WTC11 (cell line): ENCODE results near the gene CNOT6. TPM values are rescaled to one million over a fixed set of nuclear protein-coding genes. Genes with fewer than 3 reads are reported as not detected.
A peak's percentile ranks its signal among the peaks of the same experiment; 100 is the strongest.

ENCODE experiments used
- ATAC-seq: fragments of 200-7000 bp; cut with Tn5 transposase; 2 replicates; pipeline ENCODE4 v1.10.0; 2021; ENCODE audit warnings: mild to moderate bottlenecking, moderate library complexity
- CTCF ChIA-PET: fragments of 300-600 bp; sonication (Branson Sonifier 250); formaldehyde crosslinking; loops from one replicate; lab custom pipeline; 2021; ENCODE audit warnings: antibody characterized with exemption; lab: Charles Lee
- POLR2A ChIA-PET: fragments of 350-600 bp; sonication (Branson Sonifier 250); formaldehyde crosslinking; loops from one replicate; lab custom pipeline; 2021; ENCODE audit warnings: antibody characterized with exemption; lab: Charles Lee
- DNase-seq: peaks from one replicate; pipeline ENCODE4 v3.0.0; 2021; ENCODE audit warnings: low spot score
- H3K27ac Mint-ChIP-seq: 2 replicates; pipeline ENCODE4 v1.8.0; 2021; ENCODE audit warnings: mixed read lengths
- H3K27me3 Mint-ChIP-seq: 2 replicates; pipeline ENCODE4 v1.8.0; 2021; ENCODE audit warnings: low read depth, mild to moderate bottlenecking, moderate library complexity, mixed read lengths
- H3K36me3 Mint-ChIP-seq: 2 replicates; pipeline ENCODE4 v1.8.0; 2021; ENCODE audit warnings: mixed read lengths
- H3K4me1 Mint-ChIP-seq: 2 replicates; pipeline ENCODE4 v1.8.0; 2022; ENCODE audit warnings: mixed read lengths
- H3K4me3 Mint-ChIP-seq: 2 replicates; pipeline ENCODE4 v1.8.0; 2021; ENCODE audit warnings: mild to moderate bottlenecking, moderate library complexity, mixed read lengths
- H3K9me3 Mint-ChIP-seq: 2 replicates; pipeline ENCODE4 v1.8.0; 2021; ENCODE audit warnings: mixed read lengths
- ATF1 ChIP-seq: sonication (generic); formaldehyde crosslinking; IDR thresholded peaks from 2 replicates; pipeline ENCODE4 v1.8.1; 2023; ENCODE audit warnings: mild to moderate bottlenecking, moderate library complexity, missing genetic modification reagents
- ATF3 ChIP-seq: sonication (generic); formaldehyde crosslinking; conservative IDR thresholded peaks from 2 replicates; pipeline ENCODE4 v1.8.1; 2022; ENCODE audit warnings: mild to moderate bottlenecking, missing genetic modification reagents
- CREM ChIP-seq: sonication (generic); formaldehyde crosslinking; IDR thresholded peaks from 2 replicates; pipeline ENCODE4 v1.8.1; 2022; ENCODE audit warnings: mild to moderate bottlenecking, missing genetic modification reagents, moderate library complexity
- E2F5 ChIP-seq: sonication (generic); formaldehyde crosslinking; IDR thresholded peaks from 2 replicates; pipeline ENCODE4 v1.8.1; 2022; ENCODE audit warnings: mild to moderate bottlenecking, moderate library complexity, missing genetic modification reagents
- ESRRA ChIP-seq: sonication (generic); formaldehyde crosslinking; IDR thresholded peaks from 2 replicates; pipeline ENCODE4 v1.8.1; 2022; ENCODE audit warnings: mild to moderate bottlenecking, missing genetic modification reagents, borderline replicate concordance
- FOXP4 ChIP-seq: sonication (generic); formaldehyde crosslinking; IDR thresholded peaks from 2 replicates; pipeline ENCODE4 v1.8.0; 2022; ENCODE audit warnings: mild to moderate bottlenecking, missing genetic modification reagents
- GABPB1 ChIP-seq: sonication (generic); formaldehyde crosslinking; IDR thresholded peaks from 2 replicates; pipeline ENCODE4 v1.8.1; 2023; ENCODE audit warnings: mild to moderate bottlenecking, missing genetic modification reagents
- HMGA2 ChIP-seq: fragments of 250-450 bp; sonication (Bioruptor Pico); IDR thresholded peaks from 2 replicates; pipeline ENCODE4 v1.4.0; 2021; ENCODE audit warnings: mild to moderate bottlenecking, moderate library complexity
- NFATC4 ChIP-seq: fragments of 250-450 bp; sonication (Bioruptor Pico); IDR thresholded peaks from 2 replicates; pipeline ENCODE4 v1.9.0; 2021; ENCODE audit warnings: mild to moderate bottlenecking
- PRDM15 ChIP-seq: sonication (generic); formaldehyde crosslinking; IDR thresholded peaks from 2 replicates; pipeline ENCODE4 v1.8.0; 2022; ENCODE audit warnings: missing genetic modification reagents
- PRRX2 ChIP-seq: fragments of 250-450 bp; sonication (Bioruptor Pico); IDR thresholded peaks from 2 replicates; pipeline ENCODE4 v1.8.0; 2021; ENCODE audit warnings: mild to moderate bottlenecking
- RORB ChIP-seq: fragments of 250-450 bp; sonication (Bioruptor Pico); IDR thresholded peaks from 2 replicates; pipeline ENCODE4 v1.9.0; 2021; ENCODE audit warnings: mild to moderate bottlenecking
- SOX15 ChIP-seq: fragments of 250-450 bp; sonication (Bioruptor Pico); IDR thresholded peaks from 2 replicates; pipeline ENCODE4 v1.9.0; 2021; ENCODE audit warnings: mild to moderate bottlenecking
- ZMAT4 ChIP-seq: fragments of 250-450 bp; sonication (Bioruptor Pico); IDR thresholded peaks from 2 replicates; pipeline ENCODE4 v1.9.0; 2021; ENCODE audit warnings: mild to moderate bottlenecking
- ZNF121 ChIP-seq: sonication (generic); formaldehyde crosslinking; IDR thresholded peaks from 2 replicates; pipeline ENCODE4 v1.8.0; 2023; ENCODE audit warnings: missing genetic modification reagents
- ZNF232 ChIP-seq: sonication (generic); formaldehyde crosslinking; IDR thresholded peaks from 2 replicates; pipeline ENCODE4 v1.8.0; 2022; ENCODE audit warnings: mild to moderate bottlenecking, missing genetic modification reagents
- ZNF317 ChIP-seq: sonication (generic); formaldehyde crosslinking; IDR thresholded peaks from 2 replicates; pipeline ENCODE4 v1.8.1; 2023; ENCODE audit warnings: low read depth, mild to moderate bottlenecking, moderate library complexity, missing genetic modification reagents, borderline replicate concordance
- ZNF423 ChIP-seq: fragments of 250-450 bp; sonication (Bioruptor Pico); IDR thresholded peaks from 2 replicates; pipeline ENCODE4 v2.1.2; 2022; ENCODE audit warnings: mild to moderate bottlenecking, moderate library complexity
- ZSCAN18 ChIP-seq: fragments of 250-450 bp; sonication (Bioruptor Pico); IDR thresholded peaks from 2 replicates; pipeline ENCODE4 v2.1.2; 2022; ENCODE audit warnings: mild to moderate bottlenecking, moderate library complexity
- total RNA-seq: library from RNA; stranded (reverse); gene quantifications from 3 replicates; pipeline ENCODE4 v1.2.3, GENCODE V29; 2021
- TF ChIP-seq, protein P1 (sequence below): sonication (generic); formaldehyde crosslinking; IDR thresholded peaks from 2 replicates; pipeline ENCODE4 v1.8.0; 2022; ENCODE audit warnings: mild to moderate bottlenecking, missing genetic modification reagents
- TF ChIP-seq, protein P2 (sequence below): fragments of 250-450 bp; sonication (Bioruptor Pico); IDR thresholded peaks from 2 replicates; pipeline ENCODE4 v1.8.0; 2021; ENCODE audit warnings: mild to moderate bottlenecking
- TF ChIP-seq, protein P3 (sequence below): sonication (generic); formaldehyde crosslinking; IDR thresholded peaks from 2 replicates; pipeline ENCODE4 v1.8.1; 2022; ENCODE audit warnings: low read depth, mild to moderate bottlenecking, moderate library complexity, missing genetic modification reagents, borderline replicate concordance

CNOT6 gene
- total RNA-seq, 1 experiment from 2014 or later: 41.0 TPM

- TF ChIP-seq PRDM15 (CRISPR knock-in tag) (no peak), ATF1 (CRISPR knock-in tag) (no peak), ZNF121 (CRISPR knock-in tag) (no peak), ATF3 (CRISPR knock-in tag) (no peak)
Observed at GRCh38 chr5:180525399-180525798, 31.2 kb downstream of the CNOT6 start (continued).

- Mint-ChIP-seq H3K27me3 (no peaks in the 10 kb centered on the region), H3K9me3 (peaks cover 10% of the 10 kb centered on the region), H3K4me3 (no peak overlapping the region; the same call in 1 of the 2 replicates), H3K4me1 (peaks cover 55% of the 10 kb centered on the region), H3K36me3 (peaks cover 33% of the 10 kb centered on the region), H3K27ac (peak overlapping the region; percentile 76)
- CTCF ChIA-PET: no interaction called here
- peak; percentile 39; the same call in 1 of the 2 replicates for ATAC-seq
- POLR2A ChIA-PET: no interaction called here
- no peak for TF ChIP-seq ZNF317
- TF ChIP-seq, protein P1, sequence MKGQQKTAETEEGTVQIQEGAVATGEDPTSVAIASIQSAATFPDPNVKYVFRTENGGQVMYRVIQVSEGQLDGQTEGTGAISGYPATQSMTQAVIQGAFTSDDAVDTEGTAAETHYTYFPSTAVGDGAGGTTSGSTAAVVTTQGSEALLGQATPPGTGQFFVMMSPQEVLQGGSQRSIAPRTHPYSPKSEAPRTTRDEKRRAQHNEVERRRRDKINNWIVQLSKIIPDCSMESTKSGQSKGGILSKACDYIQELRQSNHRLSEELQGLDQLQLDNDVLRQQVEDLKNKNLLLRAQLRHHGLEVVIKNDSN (CRISPR knock-in tag): no peak
- TF ChIP-seq NFATC4 (CRISPR knock-in tag): no peak
- no peak for TF ChIP-seq E2F5 (CRISPR knock-in tag)
- TF ChIP-seq RORB (CRISPR knock-in tag): no peak
- TF ChIP-seq PRRX2 (CRISPR knock-in tag): no peak
- no peak for TF ChIP-seq ESRRA
- TF ChIP-seq ZSCAN18 (CRISPR knock-in tag): no peak
- no peak for TF ChIP-seq ZNF232 (CRISPR knock-in tag)
- no peak for TF ChIP-seq ZNF423 (CRISPR knock-in tag)
- TF ChIP-seq GABPB1: no peak
- TF ChIP-seq FOXP4: no peak
- TF ChIP-seq, protein P2, sequence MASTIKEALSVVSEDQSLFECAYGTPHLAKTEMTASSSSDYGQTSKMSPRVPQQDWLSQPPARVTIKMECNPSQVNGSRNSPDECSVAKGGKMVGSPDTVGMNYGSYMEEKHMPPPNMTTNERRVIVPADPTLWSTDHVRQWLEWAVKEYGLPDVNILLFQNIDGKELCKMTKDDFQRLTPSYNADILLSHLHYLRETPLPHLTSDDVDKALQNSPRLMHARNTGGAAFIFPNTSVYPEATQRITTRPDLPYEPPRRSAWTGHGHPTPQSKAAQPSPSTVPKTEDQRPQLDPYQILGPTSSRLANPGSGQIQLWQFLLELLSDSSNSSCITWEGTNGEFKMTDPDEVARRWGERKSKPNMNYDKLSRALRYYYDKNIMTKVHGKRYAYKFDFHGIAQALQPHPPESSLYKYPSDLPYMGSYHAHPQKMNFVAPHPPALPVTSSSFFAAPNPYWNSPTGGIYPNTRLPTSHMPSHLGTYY (CRISPR knock-in tag): no peak
- no peak for TF ChIP-seq SOX15 (CRISPR knock-in tag)
- TF ChIP-seq HMGA2 (CRISPR knock-in tag): no peak
- no peak for TF ChIP-seq ZMAT4 (CRISPR knock-in tag)
- TF ChIP-seq, protein P3, sequence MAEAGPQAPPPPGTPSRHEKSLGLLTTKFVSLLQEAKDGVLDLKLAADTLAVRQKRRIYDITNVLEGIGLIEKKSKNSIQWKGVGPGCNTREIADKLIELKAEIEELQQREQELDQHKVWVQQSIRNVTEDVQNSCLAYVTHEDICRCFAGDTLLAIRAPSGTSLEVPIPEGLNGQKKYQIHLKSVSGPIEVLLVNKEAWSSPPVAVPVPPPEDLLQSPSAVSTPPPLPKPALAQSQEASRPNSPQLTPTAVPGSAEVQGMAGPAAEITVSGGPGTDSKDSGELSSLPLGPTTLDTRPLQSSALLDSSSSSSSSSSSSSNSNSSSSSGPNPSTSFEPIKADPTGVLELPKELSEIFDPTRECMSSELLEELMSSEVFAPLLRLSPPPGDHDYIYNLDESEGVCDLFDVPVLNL: no peak
- no peak for TF ChIP-seq CREM
- no peak for DNase-seq
Observed at GRCh38 chr5:180526269-180526668, 32.1 kb downstream of the CNOT6 start.
